Choroid plexus epithelial cell (primary cell): ENCODE measurements around the gene AHCYL2.

Experiments
- DNase-seq: peaks from one replicate; pipeline ENCODE4 v3.0.0-alpha.2; 2010; ENCODE audit warnings: low read depth
- H3K4me3 ChIP-seq: 2 replicates; pipeline ENCODE4 v1.5.1; 2011; ENCODE audit warnings: low read depth, mild to moderate bottlenecking, control low read depth, low read length, moderate library complexity
- TF ChIP-seq, protein P1 (sequence below): conservative IDR thresholded peaks from 2 replicates; pipeline ENCODE4 v1.5.1; 2011; ENCODE audit warnings: low read depth, mild to moderate bottlenecking, control low read depth, inconsistent platforms, low read length, moderate library complexity

The AHCYL2 gene

GRCh38 chr7:129265328-129265727 lies 40.5 kb downstream of the AHCYL2 start:
- no peak for DNase-seq
- TF ChIP-seq, protein P1, sequence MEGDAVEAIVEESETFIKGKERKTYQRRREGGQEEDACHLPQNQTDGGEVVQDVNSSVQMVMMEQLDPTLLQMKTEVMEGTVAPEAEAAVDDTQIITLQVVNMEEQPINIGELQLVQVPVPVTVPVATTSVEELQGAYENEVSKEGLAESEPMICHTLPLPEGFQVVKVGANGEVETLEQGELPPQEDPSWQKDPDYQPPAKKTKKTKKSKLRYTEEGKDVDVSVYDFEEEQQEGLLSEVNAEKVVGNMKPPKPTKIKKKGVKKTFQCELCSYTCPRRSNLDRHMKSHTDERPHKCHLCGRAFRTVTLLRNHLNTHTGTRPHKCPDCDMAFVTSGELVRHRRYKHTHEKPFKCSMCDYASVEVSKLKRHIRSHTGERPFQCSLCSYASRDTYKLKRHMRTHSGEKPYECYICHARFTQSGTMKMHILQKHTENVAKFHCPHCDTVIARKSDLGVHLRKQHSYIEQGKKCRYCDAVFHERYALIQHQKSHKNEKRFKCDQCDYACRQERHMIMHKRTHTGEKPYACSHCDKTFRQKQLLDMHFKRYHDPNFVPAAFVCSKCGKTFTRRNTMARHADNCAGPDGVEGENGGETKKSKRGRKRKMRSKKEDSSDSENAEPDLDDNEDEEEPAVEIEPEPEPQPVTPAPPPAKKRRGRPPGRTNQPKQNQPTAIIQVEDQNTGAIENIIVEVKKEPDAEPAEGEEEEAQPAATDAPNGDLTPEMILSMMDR = no peak
- H3K4me3 ChIP-seq = no peak overlapping the region

- no peak overlapping the region for H3K4me3 ChIP-seq
- DNase-seq = no peak
- TF ChIP-seq, protein P1 = no peak
Observed at GRCh38 chr7:129266181-129266580, 41.4 kb downstream of the AHCYL2 start.

DNA sequence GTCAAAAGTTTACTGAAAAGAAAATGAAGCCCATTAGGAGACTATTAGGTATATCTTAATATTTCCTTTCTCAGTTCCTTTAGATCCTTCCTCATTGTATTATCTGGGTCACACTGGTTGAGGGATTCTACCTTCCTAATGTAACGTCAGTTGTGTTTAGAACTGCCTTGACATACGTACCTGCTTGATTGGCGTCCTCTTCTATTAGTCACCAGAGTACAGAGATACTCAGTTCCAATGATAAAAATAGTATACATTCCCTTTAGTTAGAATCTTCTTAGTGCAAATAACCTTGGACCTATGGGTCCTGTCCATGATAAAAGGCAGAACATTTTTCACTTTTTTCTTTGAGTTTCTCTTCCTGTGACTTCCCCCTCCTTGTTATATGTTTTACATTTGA lies 45.2 kb downstream of the AHCYL2 start:
- DNase-seq = no peak
- H3K4me3 ChIP-seq = no peak overlapping the region
- TF ChIP-seq, protein P1 = no peak

DNA sequence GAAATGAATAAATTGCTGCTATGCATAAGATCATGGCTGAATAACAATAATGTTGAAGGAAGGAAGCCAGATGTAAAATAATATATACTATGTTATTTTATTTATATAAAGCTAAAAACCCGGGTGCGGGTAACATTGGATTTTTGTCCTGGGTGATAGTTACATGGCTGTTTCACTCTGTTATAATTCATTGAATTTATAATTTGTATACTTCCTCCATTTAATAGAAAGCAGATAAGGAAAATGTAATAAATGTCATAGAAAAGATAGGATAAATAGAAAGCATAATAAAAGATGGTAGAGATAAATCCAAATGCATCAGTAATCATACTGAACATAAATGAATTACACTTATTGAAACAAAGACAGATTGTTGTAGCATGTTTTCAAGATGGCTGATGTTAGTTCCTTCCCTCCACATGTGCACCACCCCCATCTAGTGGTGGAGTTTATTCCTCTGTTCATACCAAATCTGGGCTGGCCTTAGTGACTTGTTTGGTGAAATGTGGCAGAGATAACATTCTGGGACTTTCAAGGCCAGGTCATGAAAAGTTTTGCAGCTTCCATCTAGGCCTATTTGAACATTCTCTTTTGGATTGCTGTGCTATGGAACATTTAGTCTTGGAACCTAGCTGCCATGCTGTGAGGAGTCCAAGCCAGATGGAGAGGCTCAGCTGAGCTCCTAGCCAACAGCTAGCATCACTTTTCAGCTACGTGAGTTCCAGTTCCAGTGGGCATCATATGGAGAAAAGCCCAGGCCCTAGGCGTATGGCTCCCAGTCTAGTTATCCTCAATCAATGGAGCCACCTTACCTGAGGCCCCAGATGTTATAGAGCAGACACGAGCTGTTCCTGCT lies 46.9 kb downstream of the AHCYL2 start:
- TF ChIP-seq, protein P1 = peak; percentile 86
- no peak overlapping the region for H3K4me3 ChIP-seq
- DNase-seq = peak; percentile 86

DNA sequence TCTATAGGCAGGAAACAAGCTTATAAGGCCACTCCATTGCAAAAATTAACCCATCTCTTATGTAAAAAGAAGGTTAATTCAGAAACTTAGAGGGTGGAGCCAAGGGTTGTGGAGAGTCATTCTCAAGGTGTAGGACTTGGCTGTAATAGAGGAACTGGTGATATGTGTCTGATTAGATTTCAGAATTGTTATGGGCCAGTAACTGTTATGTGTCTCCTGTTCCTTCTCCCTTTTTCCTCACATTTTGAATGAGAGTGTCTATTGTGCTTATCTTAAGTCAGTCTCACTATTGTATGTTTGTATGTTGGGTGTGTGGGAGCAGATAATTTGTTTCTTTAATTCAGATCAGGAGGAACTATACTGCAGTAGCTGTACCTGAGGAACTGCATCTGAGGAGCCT lies 49.1 kb downstream of the AHCYL2 start:
- DNase-seq = no peak
- TF ChIP-seq, protein P1 = no peak
- no peak overlapping the region for H3K4me3 ChIP-seq

GRCh38 chr7:129277629-129278028 lies 52.8 kb downstream of the AHCYL2 start:
- no peak for DNase-seq
- TF ChIP-seq, protein P1 = no peak
- H3K4me3 ChIP-seq = no peak overlapping the region

GRCh38 chr7:129278688-129279087 lies 53.9 kb downstream of the AHCYL2 start:
- no peak overlapping the region for H3K4me3 ChIP-seq
- TF ChIP-seq, protein P1 = no peak
- no peak for DNase-seq
